ENCODE data around the gene KCP.

GRCh38 chr7:128948976-128949760 is 38.7 kb upstream of the KCP start:
- TF ChIP-seq CTCF (IDR thresholded peaks at IDR 0.05; ENCODE audit: low read length) = no peak
- TF ChIP-seq EZH2 (optimal IDR thresholded peaks at IDR 0.05; ENCODE audit: low read depth, low read length) = no peak

All from MM.1S (cell line).